PC-3 (cell line): Measurements from ENCODE around the gene RPS15.

Source experiments
- CTCF ChIP-seq: fragments of 300-600 bp; sonication (generic); conservative IDR thresholded peaks from 2 replicates; pipeline ENCODE4 v1.5.1; 2017; ENCODE audit warnings: antibody characterized with exemption, low read depth, mild to moderate bottlenecking, low read length
- EZH2 ChIP-seq: fragments of 300-600 bp; sonication (generic); IDR thresholded peaks from one replicate; pipeline ENCODE4 v1.6.1; 2017; ENCODE audit warnings: antibody characterized with exemption, mild to moderate bottlenecking, low read length; ENCODE audit not compliant: unreplicated experiment

- TF ChIP-seq CTCF (no peak), EZH2 (no peak)
These were observed 29.0 kb downstream of the RPS15 start for GRCh38 chr19:1467215-1467489.
